DOHH2 (cell line): ENCODE data around the gene RPP40.

Source experiments
- H3F3A ChIP-seq: fragments of 200-600 bp; sonication (generic), shearing (Covaris generic); 2 replicates; pipeline ENCODE4 v1.6.0; 2016; ENCODE audit warnings: antibody characterized with exemption, mild to moderate bottlenecking; ENCODE audit not compliant: control insufficient read depth, insufficient read depth
- H3K27ac ChIP-seq: fragments of 200-600 bp; sonication (generic); 2 replicates; pipeline ENCODE4 v1.5.1; 2014; ENCODE audit warnings: low read depth, mild to moderate bottlenecking, low read length, moderate library complexity
- H3K27me3 ChIP-seq: fragments of 200-600 bp; sonication (generic); 2 replicates; pipeline ENCODE4 v1.6.1; 2014; ENCODE audit warnings: mild to moderate bottlenecking, low read length, mixed read lengths; ENCODE audit not compliant: control insufficient read depth
- H3K36me3 ChIP-seq: fragments of 200-600 bp; sonication (generic); 2 replicates; pipeline ENCODE4 v1.6.1; 2014; ENCODE audit warnings: mild to moderate bottlenecking, low read length, moderate library complexity, mixed read lengths; ENCODE audit not compliant: control insufficient read depth
- H3K4me1 ChIP-seq: fragments of 200-600 bp; sonication (generic); 2 replicates; pipeline ENCODE4 v1.6.1; 2014; ENCODE audit warnings: mild to moderate bottlenecking, low read length, mixed read lengths; ENCODE audit not compliant: control insufficient read depth
- H3K4me2 ChIP-seq: fragments of 200-600 bp; sonication (generic); 2 replicates; pipeline ENCODE4 v1.6.0; 2014; ENCODE audit warnings: mild to moderate bottlenecking, low read length, moderate library complexity
- H3K4me3 ChIP-seq: fragments of 200-600 bp; sonication (generic); 2 replicates; pipeline ENCODE4 v1.5.1; 2014; ENCODE audit warnings: mild to moderate bottlenecking, low read length, mixed read lengths
- H3K79me2 ChIP-seq: fragments of 200-600 bp; sonication (generic); 2 replicates; pipeline ENCODE4 v1.6.1; 2014; ENCODE audit warnings: mild to moderate bottlenecking, low read length, mixed read lengths; ENCODE audit not compliant: control insufficient read depth
- H3K9me2 ChIP-seq: fragments of 200-600 bp; sonication (generic); replicated peaks from 2 replicates; pipeline ENCODE4 v1.6.1; 2014; ENCODE audit warnings: mild to moderate bottlenecking, low read length, mixed read lengths; ENCODE audit not compliant: control insufficient read depth
- H3K9me3 ChIP-seq: fragments of 200-600 bp; sonication (generic); 2 replicates; pipeline ENCODE4 v1.6.1; 2014; ENCODE audit warnings: antibody characterized with exemption, low read length, mixed read lengths; ENCODE audit not compliant: control insufficient read depth, insufficient read depth
- H4K20me1 ChIP-seq: fragments of 200-600 bp; sonication (generic); 2 replicates; pipeline ENCODE4 v1.6.0; 2014; ENCODE audit warnings: low read depth, mild to moderate bottlenecking, antibody characterized with exemption, low read length, moderate library complexity; ENCODE audit not compliant: control insufficient read depth, insufficient read depth
- EZH2phosphoT487 ChIP-seq: fragments of 200-600 bp; sonication (generic); IDR thresholded peaks from 2 replicates; pipeline ENCODE4 v1.6.1; 2017; ENCODE audit warnings: borderline replicate concordance, mild to moderate bottlenecking, antibody characterized with exemption, low read length, moderate library complexity, mixed read lengths
- TF ChIP-seq, protein P1 (sequence below): fragments of 200-600 bp; sonication (generic); IDR thresholded peaks from one replicate; pipeline ENCODE4 v1.5.1; 2014; ENCODE audit warnings: antibody characterized with exemption, mild to moderate bottlenecking, low read depth, low read length; ENCODE audit not compliant: poor library complexity, severe bottlenecking

Gene RPP40

DNA sequence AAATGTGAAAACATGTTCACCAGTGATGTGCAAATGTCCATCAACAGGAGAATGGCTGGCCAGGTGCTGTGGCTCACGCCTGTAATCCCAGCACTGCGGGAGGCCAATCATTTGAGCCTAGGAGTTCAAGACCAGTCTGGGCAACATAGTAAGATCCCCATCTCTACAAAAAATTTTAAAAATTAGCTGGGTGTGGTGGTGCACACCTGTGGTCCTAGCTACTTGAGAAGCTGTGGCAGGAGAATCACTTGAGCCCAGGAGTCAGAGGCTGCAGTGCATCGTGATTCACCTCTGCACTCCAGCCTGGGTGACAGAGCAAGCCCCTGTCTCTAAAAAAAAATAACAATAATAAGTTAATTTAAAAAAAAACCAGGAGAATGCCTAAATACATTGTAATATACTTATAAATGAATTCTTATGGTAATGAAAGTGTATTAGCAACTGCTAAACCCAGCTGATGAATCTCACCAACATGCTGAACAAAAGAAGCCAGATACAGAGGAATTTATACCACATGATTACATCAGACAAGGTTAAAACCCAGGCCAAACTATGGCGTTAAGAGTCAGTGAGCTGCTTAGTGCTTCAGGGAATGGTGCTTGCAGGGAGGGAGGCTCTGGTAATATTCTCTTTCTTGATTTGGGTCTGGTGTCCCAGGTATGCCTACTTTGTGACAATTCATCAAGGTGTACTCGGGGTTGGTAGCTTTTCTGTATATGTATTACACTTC is 36.4 kb downstream of the RPP40 start:
- TF ChIP-seq, protein P1, sequence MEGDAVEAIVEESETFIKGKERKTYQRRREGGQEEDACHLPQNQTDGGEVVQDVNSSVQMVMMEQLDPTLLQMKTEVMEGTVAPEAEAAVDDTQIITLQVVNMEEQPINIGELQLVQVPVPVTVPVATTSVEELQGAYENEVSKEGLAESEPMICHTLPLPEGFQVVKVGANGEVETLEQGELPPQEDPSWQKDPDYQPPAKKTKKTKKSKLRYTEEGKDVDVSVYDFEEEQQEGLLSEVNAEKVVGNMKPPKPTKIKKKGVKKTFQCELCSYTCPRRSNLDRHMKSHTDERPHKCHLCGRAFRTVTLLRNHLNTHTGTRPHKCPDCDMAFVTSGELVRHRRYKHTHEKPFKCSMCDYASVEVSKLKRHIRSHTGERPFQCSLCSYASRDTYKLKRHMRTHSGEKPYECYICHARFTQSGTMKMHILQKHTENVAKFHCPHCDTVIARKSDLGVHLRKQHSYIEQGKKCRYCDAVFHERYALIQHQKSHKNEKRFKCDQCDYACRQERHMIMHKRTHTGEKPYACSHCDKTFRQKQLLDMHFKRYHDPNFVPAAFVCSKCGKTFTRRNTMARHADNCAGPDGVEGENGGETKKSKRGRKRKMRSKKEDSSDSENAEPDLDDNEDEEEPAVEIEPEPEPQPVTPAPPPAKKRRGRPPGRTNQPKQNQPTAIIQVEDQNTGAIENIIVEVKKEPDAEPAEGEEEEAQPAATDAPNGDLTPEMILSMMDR, result no peak
- no peak for TF ChIP-seq EZH2phosphoT487
- no peaks in the 10 kb centered on the region for H3K79me2 ChIP-seq
- no peak overlapping the region for H3K27ac ChIP-seq
- H3K9me2 ChIP-seq, result no peaks in the 10 kb centered on the region
- H3K4me2 ChIP-seq, result no peak overlapping the region
- no peaks in the 10 kb centered on the region for H3K9me3 ChIP-seq
- no peaks in the 10 kb centered on the region for H3K36me3 ChIP-seq
- H3K4me1 ChIP-seq, result no peaks in the 10 kb centered on the region
- H3K27me3 ChIP-seq, result no peaks in the 10 kb centered on the region
- no peak overlapping the region for H3K4me3 ChIP-seq
- H4K20me1 ChIP-seq, result no peaks in the 10 kb centered on the region
- H3F3A ChIP-seq, result no peaks in the 10 kb centered on the region

DNA sequence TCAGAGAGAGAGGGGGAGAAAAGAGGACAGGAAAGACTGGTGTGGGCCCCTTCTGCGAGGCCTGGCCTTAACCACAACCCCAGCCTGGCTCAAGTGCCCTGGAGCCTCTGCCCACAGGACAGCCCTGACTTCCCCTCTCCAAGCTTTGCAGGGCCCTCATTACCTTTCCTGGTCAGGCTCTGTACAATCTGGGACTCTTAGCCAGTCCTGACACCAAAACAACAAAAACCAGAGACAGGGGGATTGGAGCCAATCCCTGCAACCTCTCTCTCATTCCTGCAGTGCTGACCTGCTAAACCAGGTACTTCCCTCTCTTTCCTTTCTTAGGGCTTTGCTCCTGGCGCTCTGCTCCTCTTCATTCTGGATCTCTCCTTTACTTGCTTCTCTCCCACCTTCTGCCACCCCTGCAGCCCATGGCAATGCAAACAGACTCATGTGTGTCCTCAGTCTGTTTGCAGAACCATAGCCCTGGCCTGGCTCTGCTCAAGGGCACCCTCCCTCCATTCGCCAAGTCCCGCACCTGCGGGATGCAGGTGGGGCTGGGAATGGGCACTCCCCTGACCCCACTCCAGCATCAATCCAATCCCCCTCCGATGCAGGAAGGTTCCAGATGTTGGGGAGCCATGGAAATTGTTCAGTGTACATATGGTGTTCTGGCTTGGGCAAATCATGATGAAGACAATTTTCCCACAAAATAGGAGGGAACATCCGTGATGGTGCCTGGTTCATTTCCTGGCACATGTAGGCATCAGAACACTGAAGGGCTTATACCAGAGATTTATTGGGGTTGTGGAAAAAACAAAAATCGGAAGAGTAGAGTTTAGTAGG is 38.1 kb downstream of the RPP40 start:
- Histone ChIP-seq H3K9me3 (no peaks in the 10 kb centered on the region), H3K79me2 (no peaks in the 10 kb centered on the region), H4K20me1 (no peaks in the 10 kb centered on the region), H3K4me2 (no peak overlapping the region), H3K4me3 (no peak overlapping the region), H3K4me1 (no peaks in the 10 kb centered on the region), H3K9me2 (no peaks in the 10 kb centered on the region), H3K27me3 (no peaks in the 10 kb centered on the region), H3K36me3 (no peaks in the 10 kb centered on the region), H3K27ac (no peak overlapping the region), H3F3A (no peaks in the 10 kb centered on the region)
- TF ChIP-seq, protein P1, result no peak
- no peak for TF ChIP-seq EZH2phosphoT487

DNA sequence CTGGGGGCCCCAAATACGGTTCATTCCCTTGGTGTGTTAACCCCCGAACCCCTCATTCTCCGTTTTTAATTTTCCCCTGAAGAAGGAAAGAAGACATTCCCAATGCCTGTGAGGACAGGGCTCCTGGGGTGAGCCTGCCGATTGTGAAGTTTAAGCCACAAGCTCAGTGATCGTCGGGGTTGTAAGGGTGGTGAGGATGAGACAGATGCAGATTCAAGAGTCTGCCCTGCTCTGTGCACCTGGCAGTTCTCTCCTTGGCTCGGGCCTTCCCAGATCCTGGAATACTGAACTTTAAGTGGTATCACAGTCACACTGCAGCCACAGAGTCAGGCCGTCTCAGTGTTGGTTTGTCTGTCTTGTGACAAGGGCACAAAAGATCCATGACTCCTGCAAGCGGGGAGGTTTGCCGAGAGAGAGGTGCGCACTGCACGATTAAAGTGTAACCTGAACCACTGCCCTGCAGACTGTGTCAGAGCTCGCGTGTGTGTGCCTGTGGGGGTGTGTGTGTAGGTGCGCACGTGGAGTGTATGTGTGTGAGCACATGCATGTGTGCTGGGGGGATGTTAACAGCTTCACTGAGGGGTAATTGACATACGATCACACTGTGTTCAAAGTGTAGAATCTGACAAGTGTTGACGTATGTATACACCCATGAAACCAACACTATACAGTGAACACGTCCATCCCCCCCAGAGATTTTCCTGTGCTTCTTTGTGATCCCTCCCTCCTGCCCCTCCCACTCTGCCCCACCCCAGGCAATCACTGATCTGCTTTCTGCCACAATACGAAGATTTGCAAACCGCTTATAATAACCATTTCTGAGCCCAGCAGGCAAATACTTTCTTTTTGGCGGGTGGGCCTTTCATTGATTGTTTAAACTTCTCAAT is 38.9 kb downstream of the RPP40 start:
- Histone ChIP-seq H3K9me2 (no peaks in the 10 kb centered on the region), H3K27ac (no peak overlapping the region), H3K36me3 (no peaks in the 10 kb centered on the region), H3K79me2 (no peaks in the 10 kb centered on the region), H3F3A (no peaks in the 10 kb centered on the region), H3K27me3 (peaks cover 4% of the 10 kb centered on the region; the same call in 1 of the 2 replicates), H3K4me1 (no peaks in the 10 kb centered on the region), H4K20me1 (no peaks in the 10 kb centered on the region), H3K4me3 (no peak overlapping the region), H3K4me2 (no peak overlapping the region), H3K9me3 (no peaks in the 10 kb centered on the region)
- TF ChIP-seq EZH2phosphoT487, result no peak
- TF ChIP-seq, protein P1, result no peak
